ENCODE results near the gene FKBP4. TPM values are rescaled to one million over a fixed set of nuclear protein-coding genes. Genes with fewer than 3 reads are reported as not detected.

Gene FKBP4
- total RNA-seq, 1 donor from 2014 or later: 62.2 TPM

DNA sequence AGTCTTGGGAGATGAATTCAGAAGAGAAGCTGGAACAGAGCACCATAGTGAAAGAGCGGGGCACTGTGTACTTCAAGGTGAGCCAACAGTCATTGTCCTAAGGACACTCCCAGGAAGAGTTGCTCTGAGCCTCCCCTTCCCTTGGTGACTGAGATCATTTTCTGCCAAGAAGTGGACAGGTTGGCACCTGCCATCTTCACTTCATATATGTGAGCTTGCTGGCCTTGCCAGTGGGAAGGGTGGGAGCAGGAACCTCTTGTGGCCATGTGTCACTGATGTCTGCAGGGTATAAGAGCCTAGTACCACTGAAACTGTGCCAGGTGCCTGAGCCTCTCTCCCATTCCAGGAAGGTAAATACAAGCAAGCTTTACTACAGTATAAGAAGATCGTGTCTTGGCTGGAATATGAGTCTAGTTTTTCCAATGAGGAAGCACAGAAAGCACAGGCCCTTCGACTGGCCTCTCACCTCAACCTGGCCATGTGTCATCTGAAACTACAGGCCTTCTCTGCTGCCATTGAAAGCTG, 5.3 kb downstream of the FKBP4 start:
- H3K27ac ChIP-seq: no peak overlapping the region
- H3K4me1 ChIP-seq: peaks cover 22% of the 10 kb centered on the region
- no peaks in the 10 kb centered on the region for H3K27me3 ChIP-seq (ENCODE audit: low read depth)
- no peak overlapping the region for H3K4me3 ChIP-seq
- no peak for TF ChIP-seq CTCF (IDR thresholded peaks at IDR 0.05)
- peaks cover 80% of the 10 kb centered on the region for H3K36me3 ChIP-seq
- H3K9me3 ChIP-seq: no peaks in the 10 kb centered on the region
- no peak for DNase-seq
- intact Hi-C loops (cut with DNase I): no loop called here
- ATAC-seq: no peak

GRCh38 chr12:2801044-2801783, 6.4 kb downstream of the FKBP4 start:
- DNase-seq: no peak
- intact Hi-C loops (cut with DNase I): no loop called here
- no peaks in the 10 kb centered on the region for H3K9me3 ChIP-seq
- no peaks in the 10 kb centered on the region for H3K27me3 ChIP-seq (ENCODE audit: low read depth)
- no peak for ATAC-seq
- H3K36me3 ChIP-seq: peaks cover 88% of the 10 kb centered on the region
- H3K4me3 ChIP-seq: no peak overlapping the region
- peaks cover 19% of the 10 kb centered on the region for H3K4me1 ChIP-seq
- TF ChIP-seq CTCF (IDR thresholded peaks at IDR 0.05): no peak
- H3K27ac ChIP-seq: no peak overlapping the region

DNA sequence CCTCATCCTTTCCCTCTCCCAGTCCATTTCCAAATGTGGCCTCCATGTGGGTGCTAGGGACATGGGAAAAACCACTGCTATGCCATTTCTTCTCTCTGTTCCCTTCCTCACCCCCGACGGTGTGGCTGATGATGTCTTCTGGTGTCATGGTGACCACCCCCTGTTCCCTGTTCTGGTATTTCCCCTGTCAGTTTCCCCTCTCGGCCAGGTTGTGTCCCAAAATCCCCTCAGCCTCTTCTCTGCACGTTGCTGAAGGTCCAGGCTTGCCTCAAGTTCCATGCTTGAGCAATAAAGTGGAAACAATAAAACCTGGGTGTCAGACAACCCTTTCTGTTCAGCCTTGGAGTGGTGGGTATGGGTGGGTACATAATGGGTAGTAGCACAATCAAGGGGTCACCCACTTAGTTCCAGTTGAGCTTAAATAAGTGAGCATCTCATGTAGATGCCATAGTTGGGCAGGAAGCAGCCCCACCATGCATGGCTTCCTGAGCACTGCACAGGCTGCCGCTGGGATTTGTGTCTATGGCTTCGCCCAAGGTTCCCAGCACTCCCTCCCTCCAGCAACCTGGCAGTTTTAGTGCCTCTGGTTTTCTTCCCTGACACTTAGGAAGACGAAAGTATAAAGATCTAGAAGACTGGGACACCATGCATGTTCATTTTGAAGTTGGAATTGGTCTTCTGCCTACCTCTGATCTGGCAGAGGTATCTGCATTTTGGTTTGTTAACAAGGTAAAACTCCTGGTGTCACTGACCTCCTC, 9.0 kb downstream of the FKBP4 start:
- no peak overlapping the region for H3K4me3 ChIP-seq
- no peak for TF ChIP-seq CTCF (IDR thresholded peaks at IDR 0.05)
- peaks cover 71% of the 10 kb centered on the region for H3K36me3 ChIP-seq
- H3K27ac ChIP-seq: no peak overlapping the region
- DNase-seq (no peak), ATAC-seq (no peak)
- no peaks in the 10 kb centered on the region for H3K9me3 ChIP-seq
- no peaks in the 10 kb centered on the region for H3K4me1 ChIP-seq
- H3K27me3 ChIP-seq (ENCODE audit: low read depth): no peaks in the 10 kb centered on the region
- intact Hi-C loops (cut with DNase I): no loop called here

- Histone ChIP-seq H3K4me1 (no peaks in the 10 kb centered on the region), H3K27me3 (ENCODE audit: low read depth) (no peaks in the 10 kb centered on the region), H3K27ac (no peak overlapping the region), H3K36me3 (peaks cover 63% of the 10 kb centered on the region), H3K9me3 (no peaks in the 10 kb centered on the region), H3K4me3 (no peak overlapping the region)
- intact Hi-C loops (cut with DNase I): no loop called here
- TF ChIP-seq CTCF (IDR thresholded peaks at IDR 0.05): no peak
- ATAC-seq (no peak), DNase-seq (no peak)
Measured at GRCh38 chr12:2804393-2805142, 9.8 kb downstream of the FKBP4 start.

GRCh38 chr12:2805143-2805520, 10.4 kb downstream of the FKBP4 start:
- H3K36me3 ChIP-seq: peaks cover 58% of the 10 kb centered on the region
- H3K27ac ChIP-seq: no peak overlapping the region
- TF ChIP-seq CTCF (IDR thresholded peaks at IDR 0.05): no peak
- no peak for ATAC-seq
- intact Hi-C loops (cut with DNase I): no loop called here
- H3K4me1 ChIP-seq: no peaks in the 10 kb centered on the region
- H3K9me3 ChIP-seq: no peaks in the 10 kb centered on the region
- no peak overlapping the region for H3K4me3 ChIP-seq
- H3K27me3 ChIP-seq (ENCODE audit: low read depth): no peaks in the 10 kb centered on the region
- no peak for DNase-seq

Measured in lower lobe of right lung (tissue), 2 donors.